ENCODE data around the gene LONP2. TPM values are rescaled to one million over a fixed set of nuclear protein-coding genes. Genes with fewer than 3 reads are reported as not detected.

Gene LONP2
- total RNA-seq, 2 experiments from 2014 or later, result 50.3 to 51.6 TPM

DNA sequence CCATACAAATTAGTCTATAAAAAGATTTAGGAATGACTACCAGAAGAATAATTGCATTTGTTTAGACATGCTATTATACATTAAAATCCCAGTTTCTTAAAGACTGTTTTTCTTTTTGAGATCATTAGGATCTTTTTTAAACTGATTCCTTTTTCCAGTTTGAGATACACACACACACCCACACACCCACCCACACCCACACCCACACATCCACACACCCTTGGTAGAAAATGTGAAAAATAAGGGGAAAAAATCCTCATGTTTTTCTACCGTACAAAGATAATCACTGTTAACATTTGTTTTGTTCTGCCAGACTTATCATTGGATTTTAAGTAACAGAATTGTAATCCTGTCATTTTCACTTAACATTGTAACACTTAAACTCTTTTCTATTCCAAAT, 30.4 kb downstream of the LONP2 start:
- no peak overlapping the region for H3K27ac Mint-ChIP-seq
- ChIA-PET POLR2A (interaction anchor here (1.0 kb wide), 1 partner anchor 67 kb away, joined by 4 read pairs; no protein-coding TSS in a partner anchor), CTCF (no interaction called here)
- peaks cover 28% of the 10 kb centered on the region for H3K36me3 Mint-ChIP-seq (ENCODE audit: low read depth)
- H3K27me3 Mint-ChIP-seq, result no peaks in the 10 kb centered on the region
- no peak for DNase-seq
- H3K4me3 Mint-ChIP-seq, result no peak overlapping the region
- TF ChIP-seq, protein P1, sequence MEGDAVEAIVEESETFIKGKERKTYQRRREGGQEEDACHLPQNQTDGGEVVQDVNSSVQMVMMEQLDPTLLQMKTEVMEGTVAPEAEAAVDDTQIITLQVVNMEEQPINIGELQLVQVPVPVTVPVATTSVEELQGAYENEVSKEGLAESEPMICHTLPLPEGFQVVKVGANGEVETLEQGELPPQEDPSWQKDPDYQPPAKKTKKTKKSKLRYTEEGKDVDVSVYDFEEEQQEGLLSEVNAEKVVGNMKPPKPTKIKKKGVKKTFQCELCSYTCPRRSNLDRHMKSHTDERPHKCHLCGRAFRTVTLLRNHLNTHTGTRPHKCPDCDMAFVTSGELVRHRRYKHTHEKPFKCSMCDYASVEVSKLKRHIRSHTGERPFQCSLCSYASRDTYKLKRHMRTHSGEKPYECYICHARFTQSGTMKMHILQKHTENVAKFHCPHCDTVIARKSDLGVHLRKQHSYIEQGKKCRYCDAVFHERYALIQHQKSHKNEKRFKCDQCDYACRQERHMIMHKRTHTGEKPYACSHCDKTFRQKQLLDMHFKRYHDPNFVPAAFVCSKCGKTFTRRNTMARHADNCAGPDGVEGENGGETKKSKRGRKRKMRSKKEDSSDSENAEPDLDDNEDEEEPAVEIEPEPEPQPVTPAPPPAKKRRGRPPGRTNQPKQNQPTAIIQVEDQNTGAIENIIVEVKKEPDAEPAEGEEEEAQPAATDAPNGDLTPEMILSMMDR (IDR thresholded peaks at IDR 0.05), result no peak
- ATAC-seq, result no peak
- H3K4me1 Mint-ChIP-seq (ENCODE audit: low read depth), result peaks cover 5% of the 10 kb centered on the region
- intact Hi-C loops (cut with micrococcal nuclease), result no loop called here
- H3K9me3 Mint-ChIP-seq, result no peaks in the 10 kb centered on the region

DNA sequence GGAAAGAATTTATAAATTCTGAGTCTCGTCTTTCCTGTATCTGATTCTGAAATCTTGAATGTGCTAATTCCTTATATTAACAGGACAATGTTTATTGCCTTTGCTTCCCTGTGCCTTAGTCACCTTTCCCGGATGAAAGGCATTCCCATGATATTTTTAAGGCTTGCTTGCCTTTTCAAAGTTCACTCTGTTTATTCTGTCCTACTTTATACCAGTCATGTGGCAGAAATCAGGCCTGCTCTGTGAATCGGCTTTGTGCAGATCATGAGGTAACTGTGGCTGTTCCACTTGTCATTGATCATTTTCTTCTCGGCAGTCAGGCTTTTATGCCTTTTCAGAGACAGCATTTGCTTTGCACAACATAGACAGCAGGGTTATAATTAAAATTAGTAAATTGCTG, 32.0 kb downstream of the LONP2 start:
- no peak overlapping the region for H3K4me3 Mint-ChIP-seq
- intact Hi-C loops (cut with micrococcal nuclease), result no loop called here
- DNase-seq, result no peak
- H3K9me3 Mint-ChIP-seq, result no peaks in the 10 kb centered on the region
- peaks cover 6% of the 10 kb centered on the region for H3K4me1 Mint-ChIP-seq (ENCODE audit: low read depth)
- CTCF ChIA-PET, result no interaction called here
- H3K27me3 Mint-ChIP-seq, result no peaks in the 10 kb centered on the region
- H3K36me3 Mint-ChIP-seq (ENCODE audit: low read depth), result peaks cover 27% of the 10 kb centered on the region
- H3K27ac Mint-ChIP-seq, result no peak overlapping the region
- POLR2A ChIA-PET, result no interaction called here
- no peak for ATAC-seq
- TF ChIP-seq, protein P1 (IDR thresholded peaks at IDR 0.05), result no peak

DNA sequence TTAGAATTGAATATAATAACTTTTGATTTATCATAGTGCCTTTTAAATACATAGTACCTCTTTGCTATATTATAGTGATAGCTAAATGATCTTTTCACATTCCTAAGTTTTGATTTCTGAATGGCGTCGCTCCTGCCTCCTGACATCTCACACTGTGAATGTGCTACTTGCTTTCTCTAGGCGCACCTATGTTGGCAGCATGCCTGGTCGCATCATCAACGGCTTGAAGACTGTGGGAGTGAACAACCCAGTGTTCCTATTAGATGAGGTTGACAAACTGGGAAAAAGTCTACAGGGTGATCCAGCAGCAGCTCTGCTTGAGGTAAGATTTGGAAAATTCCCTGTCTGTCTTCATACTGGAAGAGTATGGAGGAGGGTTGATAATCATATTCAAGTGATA, 33.1 kb downstream of the LONP2 start:
- Mint-ChIP-seq H3K4me3 (no peak overlapping the region), H3K4me1 (ENCODE audit: low read depth) (peaks cover 6% of the 10 kb centered on the region), H3K27me3 (no peaks in the 10 kb centered on the region), H3K27ac (no peak overlapping the region), H3K9me3 (no peaks in the 10 kb centered on the region), H3K36me3 (ENCODE audit: low read depth) (peaks cover 24% of the 10 kb centered on the region)
- intact Hi-C loops (cut with micrococcal nuclease), result no loop called here
- ChIA-PET CTCF (no interaction called here), POLR2A (interaction anchor here (0.7 kb wide), 1 partner anchor 297 kb away, joined by 4 read pairs; no protein-coding TSS in a partner anchor)
- no peak for ATAC-seq
- TF ChIP-seq, protein P1 (IDR thresholded peaks at IDR 0.05), result no peak
- no peak for DNase-seq

DNA sequence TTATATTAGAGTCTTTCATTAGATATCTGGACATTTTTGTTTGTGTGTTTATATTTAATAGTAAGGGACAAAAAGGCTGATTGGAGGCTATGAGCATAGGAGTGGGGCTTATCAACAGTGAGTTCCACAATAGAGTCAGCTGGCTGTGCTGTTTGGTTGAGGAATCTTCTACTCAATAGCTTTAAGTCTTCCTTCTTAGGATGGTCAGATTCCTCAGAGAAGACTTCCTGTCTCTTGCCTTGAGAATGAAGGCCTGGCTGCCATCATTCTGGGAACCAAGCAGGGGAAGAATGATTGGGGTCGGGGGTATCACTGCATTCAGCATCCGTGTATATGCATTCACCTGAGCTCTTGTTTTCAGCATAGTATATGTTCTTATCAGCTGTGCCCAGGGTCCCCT, 35.1 kb downstream of the LONP2 start:
- no peak for ATAC-seq
- intact Hi-C loops (cut with micrococcal nuclease), result no loop called here

DNA sequence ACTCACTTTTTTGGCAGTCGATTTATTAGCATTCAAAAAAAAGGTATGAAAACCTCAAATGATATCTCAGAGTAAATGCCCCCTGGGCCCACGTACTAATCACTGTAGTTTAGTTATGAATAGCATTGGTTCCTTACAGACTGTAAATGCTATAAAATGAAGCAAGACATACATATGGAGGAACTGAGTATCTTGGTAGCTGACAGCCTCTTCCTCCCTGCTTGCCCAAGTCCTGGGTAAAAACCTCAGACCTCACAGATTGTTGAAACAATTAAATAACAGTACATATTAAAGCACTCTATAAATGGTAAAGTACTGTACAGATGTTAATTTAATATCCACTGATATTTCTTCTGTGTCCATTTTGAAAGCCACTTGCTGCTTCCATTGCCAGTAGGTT, 36.4 kb downstream of the LONP2 start:
- ATAC-seq, result no peak
- CTCF ChIA-PET, result no interaction called here
- Mint-ChIP-seq H3K27ac (peak overlapping the region; percentile 27), H3K9me3 (no peaks in the 10 kb centered on the region), H3K36me3 (ENCODE audit: low read depth) (peaks cover 34% of the 10 kb centered on the region), H3K4me3 (no peak overlapping the region), H3K27me3 (no peaks in the 10 kb centered on the region), H3K4me1 (ENCODE audit: low read depth) (peaks cover 19% of the 10 kb centered on the region)
- no peak for DNase-seq
- POLR2A ChIA-PET, result interaction anchor here (0.7 kb wide), 1 partner anchor 69 kb away, joined by 4 read pairs; no protein-coding TSS in a partner anchor
- intact Hi-C loops (cut with micrococcal nuclease), result no loop called here
- TF ChIP-seq, protein P1 (IDR thresholded peaks at IDR 0.05), result no peak

More for the DNA sequence above, 35.1 kb downstream of the LONP2 start:
- Mint-ChIP-seq H3K9me3 (no peaks in the 10 kb centered on the region), H3K27ac (no peak overlapping the region), H3K4me3 (no peak overlapping the region), H3K27me3 (no peaks in the 10 kb centered on the region), H3K4me1 (ENCODE audit: low read depth) (peaks cover 7% of the 10 kb centered on the region), H3K36me3 (ENCODE audit: low read depth) (peaks cover 25% of the 10 kb centered on the region)
- TF ChIP-seq, protein P1 (IDR thresholded peaks at IDR 0.05), result no peak
- POLR2A ChIA-PET, result no interaction called here
- no peak for DNase-seq
- CTCF ChIA-PET, result no interaction called here

Measured in activated CD8-positive, alpha-beta T cell treated with anti-CD3 and anti-CD28 coated beads for 36 hours (primary cell).